Esophagus muscularis mucosa (tissue), 4 donors: ENCODE measurements around the gene PDGFRB.

Experiments used
- CTCF ChIP-seq, 3 experiments: fragments of 200-600 bp in 2 of 3; fragments of 450-650 bp in 1 of 3; sonication (generic) in 2 of 3; IDR thresholded peaks; one replicate each; pipeline ENCODE4 v1.5.1; 2017 to 2019; ENCODE audit warnings: antibody characterized with exemption in 3 of 3, mild to moderate bottlenecking in 2 of 3, moderate library complexity in 1 of 3
- EP300 ChIP-seq: sonication (generic); formaldehyde crosslinking; IDR thresholded peaks from one replicate; pipeline ENCODE4 v1.6.1; 2017; ENCODE audit warnings: antibody characterized with exemption
- POLR2A ChIP-seq: fragments of 450-650 bp; IDR thresholded peaks from one replicate; pipeline ENCODE4 v1.6.1; 2017; ENCODE audit warnings: antibody characterized with exemption, moderate library complexity, mild to moderate bottlenecking, low read depth
- POLR2AphosphoS5 ChIP-seq, 2 donors: sonication (generic); formaldehyde crosslinking; IDR thresholded peaks; one replicate each; pipeline ENCODE4 v1.6.1; 2017; ENCODE audit warnings: antibody characterized with exemption in 2 of 2

- TF ChIP-seq POLR2AphosphoS5 (IDR thresholded peaks at IDR 0.05) (no peak), CTCF (IDR thresholded peaks at IDR 0.05) (no peak), POLR2A (no peak), EP300 (no peak)
These were observed 82.5 kb downstream of the PDGFRB start for GRCh38 chr5:150073086-150073625.
